HG03354 (cell line): ENCODE data around the gene PLEKHG5.
"Not testable (repeated sequence)": the region's sequence is repeated elsewhere in the genome, so short reads cannot be mapped to it uniquely, and the experiment has no call there.

ENCODE experiments used
- ATAC-seq: cut with Tn5 transposase; IDR thresholded peaks from one replicate; pipeline ENCODE4 v1.9.1; 2021; ENCODE audit warnings: mild to moderate bottlenecking; ENCODE audit not compliant: unreplicated experiment, poor library complexity, severe bottlenecking

PLEKHG5 gene

GRCh38 chr1:6467744-6468688, 23.5 kb downstream of the PLEKHG5 start:
- ATAC-seq = no peak

DNA sequence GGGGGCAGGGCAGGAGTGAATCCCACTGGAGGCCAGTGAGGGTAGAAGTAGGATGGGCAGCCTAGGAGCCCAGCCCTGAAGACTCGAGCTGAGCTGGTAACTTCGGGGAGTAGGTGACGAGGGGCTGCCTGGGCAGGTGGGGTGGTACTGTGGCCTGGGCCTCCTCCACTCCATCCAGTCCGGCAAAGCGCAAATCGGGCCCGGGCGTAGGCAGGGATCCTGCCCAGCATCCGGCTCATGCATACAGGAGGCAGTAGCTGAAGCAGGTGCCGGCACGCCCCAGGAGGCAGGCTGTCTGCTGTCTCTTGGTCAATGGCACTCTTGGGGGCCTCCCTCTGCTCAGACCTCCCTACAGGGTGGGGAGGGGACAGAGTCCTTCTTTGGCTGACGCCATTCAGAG, 24.2 kb downstream of the PLEKHG5 start:
- no peak for ATAC-seq

GRCh38 chr1:6466751-6467150, 24.7 kb downstream of the PLEKHG5 start:
- ATAC-seq = no peak

GRCh38 chr1:6466023-6466422, 25.4 kb downstream of the PLEKHG5 start, which contains the start of gene TNFRSF25:
Gene TNFRSF25 (minus strand): TSS chr1:6466173. CDS start chr1:6466107, 66 bp downstream.
- no peak for ATAC-seq

DNA sequence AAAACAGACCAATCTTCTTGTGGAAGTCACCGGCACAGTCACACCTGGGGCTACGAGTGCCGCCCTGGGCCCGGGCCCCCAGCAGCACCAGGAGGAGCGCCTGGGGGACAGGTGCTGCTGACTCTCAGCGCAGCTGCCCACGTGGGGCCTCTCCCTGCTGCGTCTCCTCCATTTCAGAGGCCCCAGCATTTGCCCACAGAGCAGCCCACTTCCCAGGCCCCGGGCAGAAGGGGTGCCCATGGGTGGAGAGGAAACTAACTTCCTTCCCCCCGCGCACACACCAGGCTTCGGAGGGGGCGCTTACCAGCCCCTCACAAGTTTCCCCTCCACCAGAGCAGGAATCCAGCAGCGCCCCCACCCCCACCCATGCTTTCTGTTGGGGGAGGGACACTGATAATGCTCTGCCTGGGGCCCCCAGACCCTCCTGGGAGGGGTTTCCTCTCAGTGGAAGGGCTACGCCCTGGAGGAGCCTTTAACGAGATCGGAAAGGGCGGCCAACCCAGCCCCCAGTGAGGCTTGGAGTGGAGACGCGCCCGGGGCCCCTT, 25.9 kb downstream of the PLEKHG5 start:
- no peak for ATAC-seq

- ATAC-seq = no peak
These were observed 26.6 kb downstream of the PLEKHG5 start for GRCh38 chr1:6464915-6465314.

- ATAC-seq = no peak
These were observed 27.0 kb downstream of the PLEKHG5 start for GRCh38 chr1:6464514-6464836.

GRCh38 chr1:6463120-6463412, 28.4 kb downstream of the PLEKHG5 start:
- ATAC-seq = no peak

GRCh38 chr1:6462412-6463119, 28.9 kb downstream of the PLEKHG5 start:
- no peak for ATAC-seq

GRCh38 chr1:6461538-6462411, 29.7 kb downstream of the PLEKHG5 start:
- no peak for ATAC-seq

DNA sequence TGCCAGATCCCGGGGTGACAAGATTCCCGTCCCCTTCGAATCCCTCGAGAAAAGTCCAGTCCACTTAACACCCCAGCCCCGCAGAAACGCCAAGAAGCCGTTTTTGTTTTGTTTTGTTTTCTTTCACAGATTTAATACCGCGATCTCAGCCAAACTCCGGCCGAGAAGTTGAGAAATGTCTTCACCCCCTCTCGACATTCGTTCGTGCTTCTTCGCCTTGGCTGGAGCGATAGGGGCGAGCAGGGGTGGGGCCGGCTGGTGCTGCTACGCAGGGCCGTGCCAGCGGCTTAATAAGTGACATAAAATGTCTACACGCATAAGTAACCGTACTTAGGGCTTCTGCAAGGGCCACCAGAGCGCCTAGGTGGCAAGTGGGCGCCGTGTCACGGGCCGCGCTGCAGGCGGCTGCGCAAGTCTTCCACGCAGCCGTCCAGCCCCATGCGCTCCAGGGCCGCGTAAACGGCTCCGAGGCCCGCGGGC, 30.4 kb downstream of the PLEKHG5 start:
- ATAC-seq = no peak

- no peak for ATAC-seq
These were observed 31.0 kb downstream of the PLEKHG5 start for GRCh38 chr1:6460301-6461050.

GRCh38 chr1:6459850-6460265, 31.6 kb downstream of the PLEKHG5 start:
- ATAC-seq = no peak

DNA sequence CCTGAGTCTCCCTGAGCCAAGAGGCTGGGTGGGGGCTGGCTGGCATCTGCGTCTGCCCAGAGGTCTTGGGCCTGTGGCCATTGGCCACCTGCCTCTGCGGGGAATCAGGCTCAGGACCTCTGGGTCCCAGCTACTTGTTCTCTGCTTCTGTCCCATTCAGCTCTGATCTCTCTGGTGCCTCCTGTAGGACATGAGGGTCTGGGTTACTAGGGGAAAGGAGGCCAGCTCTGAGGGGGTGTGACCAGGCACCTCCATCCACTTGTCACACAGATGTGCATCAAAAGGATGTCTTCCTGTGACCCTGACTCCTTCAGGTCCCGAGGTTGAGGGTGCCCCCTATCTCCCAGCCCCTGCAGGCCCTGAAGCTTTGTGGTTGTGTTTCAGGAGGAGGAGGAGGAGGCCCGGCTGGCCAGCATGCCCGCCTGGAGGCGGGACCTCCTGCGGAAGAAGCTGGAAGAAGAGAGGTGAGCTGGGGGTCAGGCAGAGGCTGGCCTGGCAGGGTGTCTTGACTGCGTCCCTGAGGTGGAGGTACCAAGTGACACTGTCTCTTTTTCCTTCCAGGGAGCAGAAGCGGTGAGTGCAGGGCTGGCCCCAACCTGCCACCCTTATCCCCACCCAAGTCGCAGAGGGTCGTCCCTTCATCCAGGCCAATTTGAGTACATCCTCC, 34.5 kb downstream of the PLEKHG5 start:
- no peak for ATAC-seq

- not testable (repeated sequence) for ATAC-seq
These were observed 35.5 kb downstream of the PLEKHG5 start for GRCh38 chr1:6455752-6456520.

DNA sequence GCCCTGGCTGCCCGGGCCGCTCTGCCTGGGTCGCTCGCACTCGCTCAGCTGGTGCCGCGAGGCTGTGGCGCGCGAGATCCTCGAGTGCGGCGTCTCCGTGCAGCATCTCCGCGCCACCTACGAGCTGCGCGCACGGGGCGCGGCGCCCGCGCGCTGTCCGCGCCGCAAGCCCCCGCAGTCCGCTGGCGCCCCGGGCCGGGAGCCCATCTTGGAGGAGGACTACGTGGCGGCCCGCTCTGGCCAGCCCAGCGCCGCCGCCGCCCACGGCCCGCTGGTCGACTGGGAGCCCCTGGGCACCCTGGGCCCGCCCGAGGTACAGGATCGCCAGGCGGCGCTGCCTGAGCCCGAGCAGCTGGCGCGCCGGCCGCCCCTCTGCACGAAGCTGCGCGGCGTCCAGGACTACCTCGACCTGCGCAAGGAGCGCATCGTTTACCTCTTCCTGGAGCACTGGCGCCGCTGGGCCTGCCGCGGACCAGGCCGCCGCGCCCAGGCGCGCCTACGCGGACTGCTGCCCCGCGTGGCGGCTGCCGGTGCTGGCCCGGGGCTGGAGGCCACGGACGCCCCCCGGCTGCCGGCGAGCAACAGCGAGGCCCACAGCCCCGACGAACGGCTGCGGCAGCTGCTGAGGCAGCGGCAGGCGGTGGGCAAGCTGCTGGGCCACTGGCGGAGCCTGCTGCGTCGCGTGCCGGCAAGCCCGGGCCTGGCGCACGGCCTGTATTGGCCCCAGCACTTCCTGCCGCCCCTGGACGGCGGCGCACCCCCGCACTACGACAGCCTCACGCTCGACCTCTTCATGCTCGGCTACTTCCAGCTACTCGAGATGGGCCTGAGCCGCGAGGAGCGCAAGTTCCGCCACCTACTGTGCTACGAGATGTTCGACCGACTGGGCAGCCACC, 36.4 kb downstream of the PLEKHG5 start:
- no peak for ATAC-seq
